ENCODE results near the gene SLC35B1. TPM values are rescaled to one million over a fixed set of nuclear protein-coding genes. Genes with fewer than 3 reads are reported as not detected.

SLC35B1 gene
- total RNA-seq, 1 experiment from 2014 or later = 99.6 TPM

- intact Hi-C loops (cut with micrococcal nuclease) = no loop called here
- Mint-ChIP-seq H3K27ac (ENCODE audit: low read depth, unreplicated experiment) (peak overlapping the region; percentile 3), H3K36me3 (ENCODE audit: insufficient read depth, unreplicated experiment) (peaks cover 25% of the 10 kb centered on the region), H3K27me3 (ENCODE audit: insufficient read depth, unreplicated experiment) (no peaks in the 10 kb centered on the region), H3K4me3 (ENCODE audit: unreplicated experiment) (no peak overlapping the region), H3K9me3 (ENCODE audit: unreplicated experiment) (no peaks in the 10 kb centered on the region), H3K4me1 (ENCODE audit: insufficient read depth, unreplicated experiment) (peaks cover 18% of the 10 kb centered on the region)
- POLR2A ChIA-PET = no interaction called here
- TF ChIP-seq CTCF (IDR thresholded peaks at IDR 0.05; ENCODE audit: unreplicated experiment) = no peak
- CTCF ChIA-PET = no interaction called here
- DNase-seq (ENCODE audit: unreplicated experiment) = no peak
- no TSS peak for BruUV-seq (replicated peaks)
Observed at GRCh38 chr17:49659661-49660382, 47.9 kb downstream of the SLC35B1 start.

- peaks cover 11% of the 10 kb centered on the region for H3K36me3 Mint-ChIP-seq (ENCODE audit: insufficient read depth, unreplicated experiment)
- CTCF ChIA-PET = no interaction called here
- intact Hi-C loops (cut with micrococcal nuclease) = no loop called here
- DNase-seq (ENCODE audit: unreplicated experiment) = no peak
- H3K27ac Mint-ChIP-seq (ENCODE audit: low read depth, unreplicated experiment) = no peak overlapping the region
- no TSS peak for BruUV-seq (replicated peaks)
- no peaks in the 10 kb centered on the region for H3K9me3 Mint-ChIP-seq (ENCODE audit: unreplicated experiment)
- H3K4me1 Mint-ChIP-seq (ENCODE audit: insufficient read depth, unreplicated experiment) = peaks cover 18% of the 10 kb centered on the region
- POLR2A ChIA-PET = interaction anchor here (1.2 kb wide), 1 partner anchor 9 kb away, joined by 8 read pairs; no protein-coding TSS in a partner anchor
- H3K27me3 Mint-ChIP-seq (ENCODE audit: insufficient read depth, unreplicated experiment) = no peaks in the 10 kb centered on the region
- no peak for TF ChIP-seq CTCF (IDR thresholded peaks at IDR 0.05; ENCODE audit: unreplicated experiment)
- no peak overlapping the region for H3K4me3 Mint-ChIP-seq (ENCODE audit: unreplicated experiment)
Observed at GRCh38 chr17:49656247-49656646, 51.5 kb downstream of the SLC35B1 start.

Other genes with a start within 250 kb of the SLC35B1 start
- 0.22 and 0.26 TPM in 2 replicates for gene NGFR, start 212.7 kb downstream of the SLC35B1 start, total RNA-seq (2022)
- not detected in 2 replicates for gene NXPH3, start 132.1 kb downstream of the SLC35B1 start, total RNA-seq (2022)
- gene SPOP, start 29.9 kb downstream of the SLC35B1 start, total RNA-seq (2022) = 42.1 and 52.3 TPM in 2 replicates
- 2.0 and 5.0 TPM in 2 replicates for gene FAM117A, start 56.2 kb upstream of the SLC35B1 start, total RNA-seq (2022)
- 45.1 and 53.7 TPM in 2 replicates for gene KAT7, start 80.7 kb upstream of the SLC35B1 start, total RNA-seq (2022)
- not detected in 2 replicates for gene TAC4, start 140.1 kb upstream of the SLC35B1 start, total RNA-seq (2022)

Data from MCF 10A (cell line).